Measurements from ENCODE around the gene CDC14B.

- no peak for TF ChIP-seq CTCF (conservative IDR thresholded peaks at IDR 0.05; ENCODE audit: low read depth, low read length)
- no peak for TF ChIP-seq EZH2 (IDR thresholded peaks at IDR 0.05; ENCODE audit: borderline replicate concordance, low read depth, low read length, poor library complexity, severe bottlenecking)
These were observed 151.9 kb downstream of the CDC14B start for GRCh38 chr9:96467784-96468183.

All from A673 (cell line).